ENCODE data around the gene MXRA7.

GRCh38 chr17:76670020-76670717 is 40.6 kb downstream of the MXRA7 start:
- TF ChIP-seq CTCF (IDR thresholded peaks at IDR 0.05), result no peak
- peak in 1 of 3 donors; percentile 61 for TF ChIP-seq POLR2AphosphoS5 (IDR thresholded peaks at IDR 0.05)
- TF ChIP-seq EP300 (IDR thresholded peaks at IDR 0.05), result no peak
- TF ChIP-seq POLR2A (IDR thresholded peaks at IDR 0.05), result no peak

Measured in stomach (tissue), 4 donors.